ENCODE results near the gene HOXD3. TPM values are rescaled to one million over a fixed set of nuclear protein-coding genes. Genes with fewer than 3 reads are reported as not detected.

Gene HOXD3
- total RNA-seq, 2 experiments from 2014 or later: not detected

DNA sequence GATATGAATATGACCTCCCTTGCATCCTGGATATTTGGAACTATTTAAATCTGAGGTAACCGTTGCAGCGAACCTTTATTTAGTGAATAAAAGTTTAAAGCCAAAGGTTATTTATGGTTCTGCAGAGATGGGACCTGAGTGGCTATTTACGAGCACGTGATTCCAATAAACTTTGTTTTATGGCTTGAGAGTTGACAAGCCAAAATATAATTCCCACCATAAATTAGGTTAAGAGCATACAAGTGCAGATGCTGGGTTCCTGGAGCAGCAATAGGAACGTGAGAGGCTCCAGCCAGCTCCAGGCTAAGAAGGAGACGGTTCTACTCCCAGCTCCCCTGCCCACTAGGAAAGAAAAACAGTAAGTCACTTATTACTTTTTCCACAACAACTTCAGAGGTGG is 11.0 kb upstream of the HOXD3 start:
- peaks cover 86% of the 10 kb centered on the region for H3K27me3 Mint-ChIP-seq
- POLR2A ChIA-PET: no interaction called here
- peaks cover 2% of the 10 kb centered on the region for H3K9me3 Mint-ChIP-seq
- ATAC-seq (ENCODE audit: low read depth) (no peak), DNase-seq (no peak)
- H3K4me1 Mint-ChIP-seq: peaks cover 5% of the 10 kb centered on the region
- H3K27ac Mint-ChIP-seq: no peak overlapping the region
- no peak overlapping the region for H3K4me3 Mint-ChIP-seq
- no peaks in the 10 kb centered on the region for H3K36me3 Mint-ChIP-seq

DNA sequence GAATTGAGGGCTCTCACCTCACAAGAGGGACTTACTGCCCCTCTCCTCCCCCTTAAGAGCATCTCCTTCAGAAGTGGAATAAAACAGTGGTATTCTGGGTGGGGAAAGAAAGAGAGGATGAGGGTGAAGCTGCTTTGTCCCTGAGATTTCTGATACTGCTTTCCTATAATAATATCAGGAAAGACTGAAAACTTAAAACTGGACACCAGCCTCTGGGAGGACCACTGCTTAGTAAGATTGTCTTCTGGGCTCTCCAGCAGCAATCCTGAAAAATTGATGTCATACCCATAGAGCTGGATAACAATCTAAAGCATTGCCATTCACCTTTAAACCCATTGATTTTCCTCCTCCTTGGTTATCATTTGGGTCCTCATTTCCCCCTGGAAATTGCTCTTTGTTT is 10.5 kb upstream of the HOXD3 start:
- Mint-ChIP-seq H3K4me3 (no peak overlapping the region), H3K27me3 (peaks cover 86% of the 10 kb centered on the region), H3K27ac (no peak overlapping the region), H3K36me3 (no peaks in the 10 kb centered on the region), H3K4me1 (peaks cover 5% of the 10 kb centered on the region), H3K9me3 (peaks cover 2% of the 10 kb centered on the region)
- DNase-seq: no peak
- no peak for ATAC-seq (ENCODE audit: low read depth)
- POLR2A ChIA-PET: no interaction called here

DNA sequence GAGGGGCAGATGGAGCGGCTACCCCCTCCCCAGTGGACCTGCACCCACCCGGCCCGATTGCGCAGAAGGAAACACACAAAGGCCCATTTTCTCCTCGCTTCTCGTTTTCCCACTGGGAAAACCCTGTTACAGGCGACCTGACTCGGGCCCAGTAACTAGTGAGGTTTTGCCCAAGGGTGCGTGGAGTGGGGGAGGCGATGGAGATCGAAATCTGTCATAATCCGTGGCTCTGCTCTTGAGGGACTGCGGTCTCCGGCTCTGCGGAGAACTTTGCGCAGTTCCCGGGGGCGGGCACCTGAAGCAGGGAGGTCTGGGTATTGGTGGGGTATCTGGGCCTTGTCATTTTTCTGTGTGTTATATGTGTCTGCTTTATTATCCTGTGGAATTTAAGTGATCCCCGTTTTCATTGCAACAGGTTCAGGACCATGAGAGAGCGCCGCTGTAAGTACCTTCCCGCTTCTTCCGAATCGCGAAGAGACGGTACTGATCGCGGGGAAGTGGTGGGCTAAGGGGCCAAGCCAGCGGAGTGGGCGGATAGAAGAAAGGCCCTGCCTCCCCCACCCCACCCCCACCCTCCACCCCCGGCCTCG is 9.8 kb upstream of the HOXD3 start:
- Mint-ChIP-seq H3K27me3 (peaks cover 88% of the 10 kb centered on the region), H3K36me3 (no peaks in the 10 kb centered on the region), H3K4me3 (no peak overlapping the region), H3K27ac (no peak overlapping the region), H3K4me1 (peaks cover 5% of the 10 kb centered on the region), H3K9me3 (peaks cover 2% of the 10 kb centered on the region)
- ATAC-seq (ENCODE audit: low read depth) (no peak), DNase-seq (no peak)
- POLR2A ChIA-PET: no interaction called here

DNA sequence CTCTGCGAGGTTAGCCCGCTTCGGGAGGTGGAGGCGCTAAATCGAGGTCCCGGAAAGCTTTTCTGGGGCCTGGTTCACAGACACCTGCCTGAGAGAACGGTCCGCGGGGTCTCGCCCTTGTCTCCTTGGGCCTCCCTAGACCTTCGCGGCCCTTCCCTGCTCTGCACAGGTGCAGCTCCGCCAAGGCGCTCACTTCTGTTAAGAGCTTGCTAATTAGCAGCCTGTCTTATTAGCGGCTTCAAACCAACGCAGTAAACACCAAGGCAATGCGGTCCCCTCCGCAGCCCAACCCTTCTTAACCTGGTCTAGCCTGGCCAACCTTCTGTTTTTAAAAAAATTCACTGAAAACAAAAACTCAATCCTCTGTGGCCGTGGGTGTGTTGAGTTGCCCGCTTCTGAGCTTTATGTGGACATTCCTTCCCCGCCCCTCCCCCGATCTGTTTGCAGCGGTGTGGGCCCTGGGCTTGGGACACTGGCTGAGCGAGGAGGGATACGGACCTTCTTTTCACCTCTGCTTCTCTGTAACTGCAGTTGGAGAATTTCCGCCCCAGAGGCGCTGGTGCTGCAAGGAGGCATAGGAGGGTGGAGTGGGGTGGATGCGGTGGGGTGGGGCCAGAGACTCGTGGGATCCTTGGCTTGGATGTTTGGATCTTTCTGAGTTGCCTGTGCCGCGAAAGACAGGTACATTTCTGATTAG is 9.2 kb upstream of the HOXD3 start:
- Mint-ChIP-seq H3K4me1 (peaks cover 5% of the 10 kb centered on the region), H3K36me3 (no peaks in the 10 kb centered on the region), H3K4me3 (no peak overlapping the region), H3K9me3 (peaks cover 2% of the 10 kb centered on the region), H3K27me3 (peaks cover 90% of the 10 kb centered on the region), H3K27ac (no peak overlapping the region)
- DNase-seq: no peak
- POLR2A ChIA-PET: no interaction called here
- no peak for ATAC-seq (ENCODE audit: low read depth)

DNA sequence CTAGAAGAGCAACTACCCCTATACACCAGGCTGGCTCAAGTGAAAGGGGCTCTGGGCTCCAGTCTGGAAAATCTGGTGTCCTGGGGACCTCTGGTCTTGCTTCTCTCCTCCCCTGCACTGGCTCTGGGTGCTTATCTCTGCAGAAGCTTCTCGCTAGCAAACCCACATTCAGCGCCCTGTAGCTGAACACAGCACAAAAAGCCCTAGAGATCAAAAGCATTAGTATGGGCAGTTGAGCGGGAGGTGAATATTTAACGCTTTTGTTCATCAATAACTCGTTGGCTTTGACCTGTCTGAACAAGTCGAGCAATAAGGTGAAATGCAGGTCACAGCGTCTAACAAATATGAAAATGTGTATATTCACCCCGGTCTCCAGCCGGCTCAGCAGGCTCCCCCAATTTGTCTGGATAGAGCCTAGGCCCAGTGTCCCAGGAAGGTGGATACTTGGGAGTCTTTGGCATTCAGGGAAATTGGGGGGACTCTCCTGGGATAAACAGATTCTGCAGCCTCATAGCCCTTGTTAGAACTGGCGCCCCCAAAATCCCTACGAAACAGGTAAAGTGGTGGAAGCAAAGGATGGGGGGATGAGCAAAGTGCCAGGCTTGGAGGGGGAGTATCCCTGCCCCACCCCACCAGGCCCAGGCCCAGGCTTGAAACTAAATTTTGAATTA is 8.2 kb upstream of the HOXD3 start:
- Mint-ChIP-seq H3K9me3 (peaks cover 2% of the 10 kb centered on the region), H3K4me1 (peaks cover 5% of the 10 kb centered on the region), H3K4me3 (no peak overlapping the region), H3K27me3 (peaks cover 90% of the 10 kb centered on the region), H3K36me3 (no peaks in the 10 kb centered on the region), H3K27ac (no peak overlapping the region)
- DNase-seq (no peak), ATAC-seq (ENCODE audit: low read depth) (no peak)
- POLR2A ChIA-PET: no interaction called here

DNA sequence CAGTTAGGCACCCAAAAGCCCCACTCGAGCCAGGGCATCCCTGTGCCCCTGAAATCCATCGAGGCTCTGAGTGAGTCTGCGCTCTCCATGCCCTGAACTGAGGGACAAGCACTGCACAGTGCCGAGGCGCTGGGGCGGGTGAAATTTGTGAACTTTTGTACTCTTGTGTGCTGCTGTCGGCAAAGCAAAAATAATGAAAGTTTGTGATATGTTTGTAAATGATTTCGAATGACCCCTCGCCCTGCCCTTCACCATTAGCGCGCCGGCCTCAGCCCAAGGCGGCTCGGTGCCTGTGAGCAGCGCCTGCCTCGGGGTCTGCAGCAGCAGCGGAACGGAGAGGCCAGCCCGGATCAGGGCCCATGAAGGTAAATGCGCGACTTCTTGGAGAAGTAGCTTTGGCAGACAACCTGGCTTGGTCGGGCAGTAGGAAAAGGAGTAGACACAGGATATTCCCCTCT is 7.6 kb upstream of the HOXD3 start:
- Mint-ChIP-seq H3K36me3 (no peaks in the 10 kb centered on the region), H3K4me1 (peaks cover 5% of the 10 kb centered on the region)
- POLR2A ChIA-PET: no interaction called here

DNA sequence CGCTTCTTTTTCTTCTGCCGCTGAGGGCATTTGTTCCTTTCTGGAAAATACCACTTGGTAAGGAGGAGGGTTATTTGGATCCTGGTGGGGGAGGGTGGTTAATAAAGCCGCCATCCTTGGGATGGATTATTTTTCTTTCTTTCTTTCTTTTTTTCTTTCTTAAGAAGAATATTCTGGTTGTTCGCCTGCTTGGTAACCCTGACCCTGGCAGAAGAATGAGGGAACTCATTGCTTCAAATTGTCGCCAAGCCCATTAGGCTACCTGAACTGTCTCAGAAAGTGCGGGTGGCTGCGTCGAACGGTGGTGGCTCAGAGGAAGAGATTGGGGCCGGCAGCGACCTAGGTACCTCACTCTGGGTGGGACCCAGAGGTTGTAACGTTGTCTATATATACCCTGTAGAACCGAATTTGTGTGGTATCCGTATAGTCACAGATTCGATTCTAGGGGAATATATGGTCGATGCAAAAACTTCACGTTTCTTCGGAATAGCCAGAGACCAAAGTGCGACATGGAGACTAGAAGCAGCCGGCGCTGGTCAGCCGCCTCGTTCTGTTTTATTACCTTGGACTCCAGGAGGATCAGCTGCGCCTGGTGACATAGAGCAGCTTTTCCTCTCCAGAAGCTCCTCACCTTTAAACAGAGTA is 7.0 kb upstream of the HOXD3 start:
- Mint-ChIP-seq H3K9me3 (peaks cover 2% of the 10 kb centered on the region), H3K4me3 (no peak overlapping the region), H3K27ac (no peak overlapping the region), H3K4me1 (peaks cover 5% of the 10 kb centered on the region), H3K36me3 (no peaks in the 10 kb centered on the region), H3K27me3 (peaks cover 91% of the 10 kb centered on the region)
- DNase-seq (no peak), ATAC-seq (ENCODE audit: low read depth) (no peak)
- POLR2A ChIA-PET: no interaction called here

More for the DNA sequence above, 7.6 kb upstream of the HOXD3 start:
- DNase-seq (no peak), ATAC-seq (ENCODE audit: low read depth) (no peak)
- peaks cover 91% of the 10 kb centered on the region for H3K27me3 Mint-ChIP-seq
- no peak overlapping the region for H3K27ac Mint-ChIP-seq
- peaks cover 2% of the 10 kb centered on the region for H3K9me3 Mint-ChIP-seq
- no peak overlapping the region for H3K4me3 Mint-ChIP-seq

DNA sequence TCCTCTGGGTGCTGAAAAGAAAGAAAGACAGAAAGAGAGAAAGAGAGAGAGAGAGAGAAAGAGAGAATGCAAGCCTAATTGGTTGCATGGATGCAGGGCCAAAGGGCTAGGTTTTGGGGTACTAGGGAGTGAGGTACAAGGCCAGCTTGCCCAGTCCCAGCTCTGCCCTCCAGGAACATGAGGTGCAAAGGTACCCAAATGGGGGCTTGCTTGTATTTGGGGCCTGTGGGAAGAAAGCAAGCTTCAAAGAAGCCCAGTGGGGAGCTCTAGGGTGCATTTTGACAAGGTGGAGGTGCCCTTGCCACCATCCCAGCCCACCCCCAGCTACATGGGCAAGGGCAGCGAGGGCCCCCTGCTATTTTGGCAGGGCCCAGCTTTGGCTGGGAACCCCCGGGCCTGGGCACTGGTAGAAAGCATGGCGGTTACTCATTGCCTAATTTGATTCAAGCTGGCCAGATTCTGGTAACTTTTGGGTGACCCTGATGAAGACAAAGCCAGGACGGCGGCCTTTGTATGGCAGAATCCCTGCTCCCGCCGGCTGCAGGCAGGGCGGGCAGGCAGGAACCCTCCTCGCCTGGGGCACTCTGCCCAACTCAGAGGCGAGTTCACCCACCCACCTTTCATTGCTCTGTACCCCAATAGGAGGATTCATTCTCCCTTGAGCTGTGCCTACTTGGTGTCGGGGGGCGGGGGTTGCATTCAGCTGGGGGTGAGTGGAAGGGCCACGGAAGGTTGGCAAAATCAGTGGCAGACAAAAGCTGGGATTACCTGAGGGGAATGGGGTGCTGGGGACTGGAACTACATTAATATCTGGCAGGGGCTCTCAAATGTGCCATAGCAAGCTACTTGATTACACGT is 6.3 kb upstream of the HOXD3 start:
- Mint-ChIP-seq H3K9me3 (peaks cover 2% of the 10 kb centered on the region), H3K27ac (no peak overlapping the region), H3K4me1 (peaks cover 5% of the 10 kb centered on the region), H3K4me3 (no peak overlapping the region), H3K27me3 (peaks cover 91% of the 10 kb centered on the region), H3K36me3 (no peaks in the 10 kb centered on the region)
- POLR2A ChIA-PET: no interaction called here
- DNase-seq (no peak), ATAC-seq (ENCODE audit: low read depth) (no peak)

DNA sequence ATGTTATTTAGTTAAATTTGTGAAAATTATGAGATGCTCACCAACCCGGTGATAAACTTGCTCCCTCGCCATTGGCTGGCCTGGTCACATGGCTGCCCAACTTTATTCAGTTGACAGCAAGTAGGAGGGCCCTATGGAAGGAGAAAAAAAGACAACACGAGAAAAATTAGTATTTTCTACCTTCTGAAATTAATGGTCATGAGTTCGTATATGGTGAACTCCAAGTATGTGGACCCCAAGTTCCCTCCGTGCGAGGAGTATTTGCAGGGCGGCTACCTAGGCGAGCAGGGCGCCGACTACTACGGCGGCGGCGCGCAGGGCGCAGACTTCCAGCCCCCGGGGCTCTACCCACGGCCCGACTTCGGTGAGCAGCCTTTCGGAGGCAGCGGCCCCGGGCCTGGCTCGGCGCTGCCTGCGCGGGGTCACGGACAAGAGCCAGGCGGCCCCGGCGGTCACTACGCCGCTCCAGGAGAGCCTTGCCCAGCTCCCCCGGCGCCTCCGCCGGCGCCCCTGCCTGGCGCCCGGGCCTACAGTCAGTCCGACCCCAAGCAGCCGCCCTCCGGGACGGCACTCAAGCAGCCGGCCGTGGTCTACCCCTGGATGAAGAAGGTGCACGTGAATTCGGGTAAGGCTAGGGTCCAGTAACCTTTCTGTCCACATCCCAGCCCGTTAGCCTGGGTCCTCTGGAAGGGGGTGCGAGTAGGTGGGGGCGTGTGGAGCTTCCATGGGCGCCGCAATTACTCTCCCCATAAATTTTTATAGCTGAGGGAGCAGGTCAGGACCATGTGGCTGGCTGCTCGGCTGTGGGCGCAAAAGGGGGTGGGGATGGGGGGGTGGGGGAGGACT is 5.4 kb upstream of the HOXD3 start, which contains the start of gene HOXD4:
Gene HOXD4, plus strand, starts transcription at position 109 of the 846 bp plus-strand sequence. Its CDS starts 84 bp downstream, at position 193.
- peaks cover 2% of the 10 kb centered on the region for H3K9me3 Mint-ChIP-seq
- H3K4me3 Mint-ChIP-seq: no peak within 1 kb of the TSS
- peaks cover 91% of the 10 kb centered on the region for H3K27me3 Mint-ChIP-seq
- H3K27ac Mint-ChIP-seq: no peak within 1 kb of the TSS
- no peak for ATAC-seq (ENCODE audit: low read depth)
- peaks cover 5% of the 10 kb centered on the region for H3K4me1 Mint-ChIP-seq
- no peaks in the 10 kb centered on the region for H3K36me3 Mint-ChIP-seq
- POLR2A ChIA-PET: no interaction called here
- DNase-seq: no peak

DNA sequence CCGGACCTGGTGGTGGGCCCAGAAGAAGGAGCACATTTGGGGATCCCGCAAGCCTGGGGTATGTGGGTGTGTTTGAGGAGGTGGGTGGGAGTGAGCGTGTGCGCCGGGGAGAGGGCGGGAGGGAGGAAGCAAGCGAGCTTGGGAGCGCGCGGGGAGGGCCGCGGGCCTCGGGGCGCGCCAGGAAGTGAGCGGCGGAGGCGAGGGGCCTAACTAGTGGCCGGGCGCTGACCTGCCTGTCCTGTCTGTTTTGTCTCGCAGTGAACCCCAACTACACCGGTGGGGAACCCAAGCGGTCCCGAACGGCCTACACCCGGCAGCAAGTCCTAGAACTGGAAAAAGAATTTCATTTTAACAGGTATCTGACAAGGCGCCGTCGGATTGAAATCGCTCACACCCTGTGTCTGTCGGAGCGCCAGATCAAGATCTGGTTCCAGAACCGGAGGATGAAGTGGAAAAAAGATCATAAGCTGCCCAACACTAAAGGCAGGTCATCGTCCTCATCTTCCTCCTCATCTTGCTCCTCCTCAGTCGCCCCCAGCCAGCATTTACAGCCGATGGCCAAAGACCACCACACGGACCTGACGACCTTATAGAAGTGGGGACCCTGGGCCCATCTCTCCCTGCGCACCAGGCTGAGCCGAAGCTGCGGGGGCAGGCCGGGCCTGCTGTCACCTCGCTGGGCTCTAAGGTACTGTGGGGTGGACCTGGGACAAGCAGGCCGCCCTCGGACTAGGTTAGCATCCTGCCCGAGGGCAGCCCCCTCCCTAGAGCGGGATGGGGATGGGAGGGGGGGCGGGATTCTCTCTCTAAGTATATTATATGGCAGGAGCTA is 4.5 kb upstream of the HOXD3 start:
- Mint-ChIP-seq H3K27me3 (peaks cover 87% of the 10 kb centered on the region), H3K36me3 (peaks cover 2% of the 10 kb centered on the region), H3K27ac (no peak overlapping the region), H3K9me3 (peaks cover 3% of the 10 kb centered on the region), H3K4me1 (peaks cover 7% of the 10 kb centered on the region), H3K4me3 (no peak overlapping the region)
- ATAC-seq (ENCODE audit: low read depth) (no peak), DNase-seq (no peak)
- POLR2A ChIA-PET: no interaction called here

DNA sequence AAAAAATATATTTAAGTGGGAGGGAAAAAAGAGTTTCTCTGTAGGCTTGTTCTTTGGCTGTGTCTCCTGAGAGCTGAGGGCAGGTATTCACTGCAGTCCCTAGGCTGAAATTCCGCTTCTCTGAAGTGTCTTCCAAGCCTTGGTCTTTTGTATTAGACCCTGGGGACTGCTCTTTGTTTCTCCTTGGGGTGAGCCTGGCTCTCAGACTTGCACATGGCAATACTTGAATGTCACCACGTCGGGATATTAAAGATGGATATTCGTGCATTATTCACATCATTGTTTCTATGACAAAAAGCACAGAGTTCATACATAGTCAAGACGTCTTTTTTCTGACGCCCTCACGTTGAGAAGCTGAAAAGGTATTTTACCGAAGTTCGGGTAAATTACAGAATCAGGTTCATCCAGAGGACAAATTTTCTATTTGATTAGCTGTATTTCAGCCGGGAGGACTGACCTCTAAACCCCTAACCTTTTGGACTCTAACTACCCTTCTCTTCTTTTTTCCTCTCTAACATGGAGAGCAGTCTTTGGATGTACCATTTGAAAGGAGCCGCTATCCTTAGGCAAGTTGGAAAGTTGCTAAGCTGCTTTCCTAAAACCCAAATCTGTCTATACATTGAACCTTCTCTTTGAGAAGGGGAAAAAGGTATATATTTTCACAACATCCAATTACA is 2.4 kb upstream of the HOXD3 start:
- H3K36me3 Mint-ChIP-seq: peaks cover 2% of the 10 kb centered on the region
- no peak overlapping the region for H3K4me3 Mint-ChIP-seq
- ATAC-seq (ENCODE audit: low read depth): no peak
- POLR2A ChIA-PET: no interaction called here
- no peak overlapping the region for H3K27ac Mint-ChIP-seq
- no peak for DNase-seq
- H3K27me3 Mint-ChIP-seq: peaks cover 86% of the 10 kb centered on the region
- H3K9me3 Mint-ChIP-seq: peaks cover 3% of the 10 kb centered on the region
- peaks cover 5% of the 10 kb centered on the region for H3K4me1 Mint-ChIP-seq
